Panc1 (cell line): ENCODE data around the gene RNF220.

Source experiments
- CTCF ChIP-seq: fragments of 450-650 bp; IDR thresholded peaks from 2 replicates; pipeline ENCODE4 v1.5.1; 2017; ENCODE audit warnings: mild to moderate bottlenecking
- POLR2AphosphoS5 ChIP-seq: IDR thresholded peaks from 2 replicates; pipeline ENCODE4 v1.6.1; 2012; ENCODE audit warnings: mild to moderate bottlenecking, low read depth, low read length, moderate library complexity
- REST ChIP-seq, 2 experiments: IDR thresholded peaks; 2 replicates each; pipeline ENCODE4 v1.6.1; 2011 to 2012; ENCODE audit warnings: low read depth in 2 of 2, control low read depth in 1 of 2, low read length in 1 of 2, mild to moderate bottlenecking in 1 of 2, moderate library complexity in 1 of 2; ENCODE audit not compliant: insufficient read depth in 1 of 2
- SIN3A ChIP-seq: IDR thresholded peaks from 2 replicates; pipeline ENCODE4 v1.6.1; 2012; ENCODE audit warnings: low read depth, mild to moderate bottlenecking, low read length, moderate library complexity, borderline replicate concordance; ENCODE audit not compliant: insufficient read depth

- TF ChIP-seq CTCF (no peak), POLR2AphosphoS5 (no peak), SIN3A (no peak), REST (IDR thresholded peaks at IDR 0.05; ENCODE audit: insufficient read depth in 1 of 2, low read depth in 2 of 2, low read length in 1 of 2) (no peak)
These were observed 108.1 kb downstream of the RNF220 start for GRCh38 chr1:44513111-44513510.
